K562 (cell line): ENCODE data around the gene EGLN1. TPM values are rescaled to one million over a fixed set of nuclear protein-coding genes. Genes with fewer than 3 reads are reported as not detected.

Source experiments
- HMG20B ChIP-seq: fragments of 250-450 bp; sonication (Bioruptor Pico); IDR thresholded peaks from 2 replicates; pipeline ENCODE4 v1.5.0; 2021; ENCODE audit warnings: mild to moderate bottlenecking
- NCOA6 ChIP-seq: fragments of 450-650 bp; IDR thresholded peaks from 2 replicates; pipeline ENCODE4 v1.6.1; 2017; ENCODE audit warnings: mild to moderate bottlenecking
- NONO ChIP-seq, 2 experiments: fragments of 200-400 bp in 1 of 2; fragments of 450-650 bp in 1 of 2; formaldehyde crosslinking in 1 of 2; IDR thresholded peaks; 2 replicates each; pipeline ENCODE4 v1.6.1; 2017; ENCODE audit warnings: low read depth in 2 of 2, mild to moderate bottlenecking in 2 of 2, moderate library complexity in 2 of 2, low read length in 1 of 2
- PHB2 ChIP-seq: fragments of 450-650 bp; IDR thresholded peaks from 2 replicates; pipeline ENCODE4 v1.6.1; 2017; ENCODE audit warnings: low read depth
- SRSF9 ChIP-seq: fragments of 200-400 bp; formaldehyde crosslinking; IDR thresholded peaks from 2 replicates; pipeline ENCODE4 v1.6.1; 2017; ENCODE audit warnings: low read depth, low read length, borderline replicate concordance
- ZKSCAN3 ChIP-seq: fragments of 250-450 bp; sonication (Bioruptor Pico); IDR thresholded peaks from 2 replicates; pipeline ENCODE4 v1.4.0; 2020
- ZNF175 ChIP-seq: fragments of 200-800 bp; sonication (Bioruptor generic); IDR thresholded peaks from 2 replicates; pipeline ENCODE4 v1.6.1; 2016; ENCODE audit warnings: low read depth, mild to moderate bottlenecking, missing genetic modification characterization, missing compliant biosample characterization
- polyA plus RNA-seq, 8 experiments: library from polyadenylated mRNA; depleted of rRNA in 4 of 8; stranded (reverse) in 5 of 8; unstranded in 3 of 8; fragments of >200 nt; fragmentation: Nextera tagmentation in 2 of 8; fragmentation: Illumina TruSeq in 1 of 8; extraction: Ambion mirVana in 2 of 8; extraction: Trizol in 1 of 8; gene quantifications; 2 replicates each; pipeline versions ENCODE4 v1.2.1 to v1.2.3, GENCODE V29; 2011 to 2014; ENCODE audit warnings: inconsistent platforms in 1 of 8, missing spikeins in 1 of 8
- total RNA-seq, 7 experiments: library from RNA; depleted of rRNA in 6 of 7; stranded (reverse); fragments of >200 nt in 6 of 7; fragmentation: Illumina TruSeq in 2 of 7; extraction: Trizol in 2 of 7; gene quantifications; 2 replicates each; pipeline versions ENCODE4 v1.2.1 to v1.2.3, GENCODE V29; 2011 to 2021; ENCODE audit warnings: low replicate concordance in 1 of 7
- TF ChIP-seq, protein P1 (sequence below): fragments of 150-350 bp; IDR thresholded peaks from 2 replicates; pipeline ENCODE4 v1.6.1; 2014; ENCODE audit warnings: low read depth, mild to moderate bottlenecking, low read length, borderline replicate concordance
- TF ChIP-seq, protein P2 (sequence below): fragments of 250-450 bp; sonication (Bioruptor Pico); IDR thresholded peaks from 2 replicates; pipeline ENCODE4 v1.5.1; 2021; ENCODE audit warnings: mild to moderate bottlenecking
- TF ChIP-seq, protein P3 (sequence below): sonication (generic); formaldehyde crosslinking; IDR thresholded peaks from 2 replicates; pipeline ENCODE4 v1.8.1; 2023; ENCODE audit warnings: mild to moderate bottlenecking, missing genetic modification reagents
- TF ChIP-seq, protein P4 (sequence below): fragments of 450-650 bp; conservative IDR thresholded peaks from 2 replicates; pipeline ENCODE4 v1.6.1; 2016; ENCODE audit warnings: missing genetic modification characterization, low read depth, mild to moderate bottlenecking, control low read depth, missing compliant biosample characterization
- TF ChIP-seq, protein P5 (sequence below): IDR thresholded peaks from 3 replicates; pipeline ENCODE4 v1.6.1; 2011; ENCODE audit warnings: borderline replicate concordance, mild to moderate bottlenecking, moderate library complexity; ENCODE audit not compliant: insufficient read length; ENCODE audit errors: extremely low read depth

EGLN1 gene
- total and polyA plus RNA-seq, 9 of the 15 experiments (the other 6 are each of a cell fraction or from before 2014, with no cell fraction given), result 5.2 to 54.3 (median 24.6) TPM

DNA sequence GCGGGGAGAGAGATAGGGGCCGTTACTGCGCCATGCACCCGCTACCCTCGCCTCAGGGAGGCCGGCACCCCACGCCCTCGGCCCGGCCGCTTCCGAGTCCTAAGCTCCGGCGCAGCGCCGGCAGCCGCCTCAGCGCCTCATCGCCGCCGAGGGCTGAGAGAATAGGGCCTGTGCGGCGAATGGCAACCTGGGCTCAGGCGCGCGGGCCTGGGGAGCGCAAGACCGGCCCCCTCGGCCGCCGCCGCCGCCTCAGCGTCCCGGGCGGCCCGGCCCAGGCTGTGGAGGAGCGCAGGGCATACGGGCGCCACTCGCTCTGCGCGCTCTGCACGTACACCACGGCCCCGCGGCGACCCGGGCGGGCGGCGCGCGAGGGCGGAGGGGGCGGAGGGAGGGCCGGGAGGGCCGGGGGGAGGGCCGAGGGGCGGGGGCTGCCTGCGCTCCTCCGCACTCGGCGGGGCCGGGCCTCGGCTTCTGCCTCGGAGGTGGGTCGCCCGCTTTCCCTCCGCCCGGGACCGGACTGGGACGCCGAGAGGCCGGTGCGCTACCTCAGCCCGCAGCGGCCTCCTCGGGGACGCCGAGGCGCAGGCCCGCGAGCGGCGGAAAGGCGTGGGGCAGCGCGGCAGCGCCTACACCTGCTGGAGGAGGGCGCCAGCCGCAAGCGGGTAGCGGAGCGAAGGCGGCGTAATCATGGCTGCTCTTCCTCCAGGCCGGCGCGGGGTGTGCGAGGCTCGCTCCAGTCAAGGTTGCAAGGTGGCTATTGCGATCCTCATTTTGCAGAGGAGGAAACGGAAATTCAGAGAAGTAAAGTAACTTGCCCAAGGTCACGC is at the start of gene EGLN1 (continued):
- TF ChIP-seq, protein P1, sequence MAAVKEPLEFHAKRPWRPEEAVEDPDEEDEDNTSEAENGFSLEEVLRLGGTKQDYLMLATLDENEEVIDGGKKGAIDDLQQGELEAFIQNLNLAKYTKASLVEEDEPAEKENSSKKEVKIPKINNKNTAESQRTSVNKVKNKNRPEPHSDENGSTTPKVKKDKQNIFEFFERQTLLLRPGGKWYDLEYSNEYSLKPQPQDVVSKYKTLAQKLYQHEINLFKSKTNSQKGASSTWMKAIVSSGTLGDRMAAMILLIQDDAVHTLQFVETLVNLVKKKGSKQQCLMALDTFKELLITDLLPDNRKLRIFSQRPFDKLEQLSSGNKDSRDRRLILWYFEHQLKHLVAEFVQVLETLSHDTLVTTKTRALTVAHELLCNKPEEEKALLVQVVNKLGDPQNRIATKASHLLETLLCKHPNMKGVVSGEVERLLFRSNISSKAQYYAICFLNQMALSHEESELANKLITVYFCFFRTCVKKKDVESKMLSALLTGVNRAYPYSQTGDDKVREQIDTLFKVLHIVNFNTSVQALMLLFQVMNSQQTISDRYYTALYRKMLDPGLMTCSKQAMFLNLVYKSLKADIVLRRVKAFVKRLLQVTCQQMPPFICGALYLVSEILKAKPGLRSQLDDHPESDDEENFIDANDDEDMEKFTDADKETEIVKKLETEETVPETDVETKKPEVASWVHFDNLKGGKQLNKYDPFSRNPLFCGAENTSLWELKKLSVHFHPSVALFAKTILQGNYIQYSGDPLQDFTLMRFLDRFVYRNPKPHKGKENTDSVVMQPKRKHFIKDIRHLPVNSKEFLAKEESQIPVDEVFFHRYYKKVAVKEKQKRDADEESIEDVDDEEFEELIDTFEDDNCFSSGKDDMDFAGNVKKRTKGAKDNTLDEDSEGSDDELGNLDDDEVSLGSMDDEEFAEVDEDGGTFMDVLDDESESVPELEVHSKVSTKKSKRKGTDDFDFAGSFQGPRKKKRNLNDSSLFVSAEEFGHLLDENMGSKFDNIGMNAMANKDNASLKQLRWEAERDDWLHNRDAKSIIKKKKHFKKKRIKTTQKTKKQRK, result no peak
- TF ChIP-seq, protein P2, sequence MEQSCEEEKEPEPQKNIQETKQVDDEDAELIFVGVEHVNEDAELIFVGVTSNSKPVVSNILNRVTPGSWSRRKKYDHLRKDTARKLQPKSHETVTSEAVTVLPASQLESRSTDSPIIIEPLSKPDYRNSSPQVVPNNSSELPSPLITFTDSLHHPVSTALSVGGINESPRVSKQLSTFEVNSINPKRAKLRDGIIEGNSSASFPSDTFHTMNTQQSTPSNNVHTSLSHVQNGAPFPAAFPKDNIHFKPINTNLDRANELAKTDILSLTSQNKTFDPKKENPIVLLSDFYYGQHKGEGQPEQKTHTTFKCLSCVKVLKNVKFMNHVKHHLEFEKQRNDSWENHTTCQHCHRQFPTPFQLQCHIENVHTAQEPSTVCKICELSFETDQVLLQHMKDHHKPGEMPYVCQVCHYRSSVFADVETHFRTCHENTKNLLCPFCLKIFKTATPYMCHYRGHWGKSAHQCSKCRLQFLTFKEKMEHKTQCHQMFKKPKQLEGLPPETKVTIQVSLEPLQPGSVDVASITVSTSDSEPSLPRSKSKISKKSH (CRISPR knock-in tag), result no peak
- no peak for TF ChIP-seq PHB2
- TF ChIP-seq ZKSCAN3 (CRISPR knock-in tag), result no peak
- TF ChIP-seq, protein P3, sequence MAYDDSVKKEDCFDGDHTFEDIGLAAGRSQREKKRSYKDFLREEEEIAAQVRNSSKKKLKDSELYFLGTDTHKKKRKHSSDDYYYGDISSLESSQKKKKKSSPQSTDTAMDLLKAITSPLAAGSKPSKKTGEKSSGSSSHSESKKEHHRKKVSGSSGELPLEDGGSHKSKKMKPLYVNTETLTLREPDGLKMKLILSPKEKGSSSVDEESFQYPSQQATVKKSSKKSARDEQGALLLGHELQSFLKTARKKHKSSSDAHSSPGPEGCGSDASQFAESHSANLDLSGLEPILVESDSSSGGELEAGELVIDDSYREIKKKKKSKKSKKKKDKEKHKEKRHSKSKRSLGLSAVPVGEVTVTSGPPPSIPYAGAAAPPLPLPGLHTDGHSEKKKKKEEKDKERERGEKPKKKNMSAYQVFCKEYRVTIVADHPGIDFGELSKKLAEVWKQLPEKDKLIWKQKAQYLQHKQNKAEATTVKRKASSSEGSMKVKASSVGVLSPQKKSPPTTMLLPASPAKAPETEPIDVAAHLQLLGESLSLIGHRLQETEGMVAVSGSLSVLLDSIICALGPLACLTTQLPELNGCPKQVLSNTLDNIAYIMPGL (CRISPR knock-in tag), result no peak; the same call in 1 of the 2 replicates
- TF ChIP-seq, protein P4, sequence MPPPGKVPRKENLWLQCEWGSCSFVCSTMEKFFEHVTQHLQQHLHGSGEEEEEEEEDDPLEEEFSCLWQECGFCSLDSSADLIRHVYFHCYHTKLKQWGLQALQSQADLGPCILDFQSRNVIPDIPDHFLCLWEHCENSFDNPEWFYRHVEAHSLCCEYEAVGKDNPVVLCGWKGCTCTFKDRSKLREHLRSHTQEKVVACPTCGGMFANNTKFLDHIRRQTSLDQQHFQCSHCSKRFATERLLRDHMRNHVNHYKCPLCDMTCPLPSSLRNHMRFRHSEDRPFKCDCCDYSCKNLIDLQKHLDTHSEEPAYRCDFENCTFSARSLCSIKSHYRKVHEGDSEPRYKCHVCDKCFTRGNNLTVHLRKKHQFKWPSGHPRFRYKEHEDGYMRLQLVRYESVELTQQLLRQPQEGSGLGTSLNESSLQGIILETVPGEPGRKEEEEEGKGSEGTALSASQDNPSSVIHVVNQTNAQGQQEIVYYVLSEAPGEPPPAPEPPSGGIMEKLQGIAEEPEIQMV, result no peak
- TF ChIP-seq ZNF175 (CRISPR knock-in tag), result no peak
- peak; percentile 82 to 88 for TF ChIP-seq NONO (IDR thresholded peaks at IDR 0.05; ENCODE audit: low read depth in 2 of 2, low read length in 1 of 2)
- TF ChIP-seq SRSF9, result no peak
- TF ChIP-seq, protein P5, sequence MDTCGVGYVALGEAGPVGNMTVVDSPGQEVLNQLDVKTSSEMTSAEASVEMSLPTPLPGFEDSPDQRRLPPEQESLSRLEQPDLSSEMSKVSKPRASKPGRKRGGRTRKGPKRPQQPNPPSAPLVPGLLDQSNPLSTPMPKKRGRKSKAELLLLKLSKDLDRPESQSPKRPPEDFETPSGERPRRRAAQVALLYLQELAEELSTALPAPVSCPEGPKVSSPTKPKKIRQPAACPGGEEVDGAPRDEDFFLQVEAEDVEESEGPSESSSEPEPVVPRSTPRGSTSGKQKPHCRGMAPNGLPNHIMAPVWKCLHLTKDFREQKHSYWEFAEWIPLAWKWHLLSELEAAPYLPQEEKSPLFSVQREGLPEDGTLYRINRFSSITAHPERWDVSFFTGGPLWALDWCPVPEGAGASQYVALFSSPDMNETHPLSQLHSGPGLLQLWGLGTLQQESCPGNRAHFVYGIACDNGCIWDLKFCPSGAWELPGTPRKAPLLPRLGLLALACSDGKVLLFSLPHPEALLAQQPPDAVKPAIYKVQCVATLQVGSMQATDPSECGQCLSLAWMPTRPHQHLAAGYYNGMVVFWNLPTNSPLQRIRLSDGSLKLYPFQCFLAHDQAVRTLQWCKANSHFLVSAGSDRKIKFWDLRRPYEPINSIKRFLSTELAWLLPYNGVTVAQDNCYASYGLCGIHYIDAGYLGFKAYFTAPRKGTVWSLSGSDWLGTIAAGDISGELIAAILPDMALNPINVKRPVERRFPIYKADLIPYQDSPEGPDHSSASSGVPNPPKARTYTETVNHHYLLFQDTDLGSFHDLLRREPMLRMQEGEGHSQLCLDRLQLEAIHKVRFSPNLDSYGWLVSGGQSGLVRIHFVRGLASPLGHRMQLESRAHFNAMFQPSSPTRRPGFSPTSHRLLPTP, result no peak
- TF ChIP-seq NCOA6, result no peak
- no peak for TF ChIP-seq HMG20B (CRISPR knock-in tag)
